K562 (cell line): ENCODE data around the gene COG4. TPM values are rescaled to one million over a fixed set of nuclear protein-coding genes. Genes with fewer than 3 reads are reported as not detected.

Experiments
- ATF4 ChIP-seq: fragments of 450-650 bp; formaldehyde crosslinking; IDR thresholded peaks from 2 replicates; pipeline ENCODE4 v1.4.0; 2022; ENCODE audit warnings: mild to moderate bottlenecking, moderate library complexity
- ETV6 ChIP-seq, 3 experiments: fragments of 150-350 bp in 1 of 3; sonication (generic) in 1 of 3; formaldehyde crosslinking in 1 of 3; IDR thresholded peaks; 2 replicates each; pipeline versions ENCODE4 v1.6.1 to v1.8.0; 2014 to 2022; ENCODE audit warnings: borderline replicate concordance in 2 of 3, low read depth in 2 of 3, antibody characterized with exemption in 1 of 3, low read length in 1 of 3, mild to moderate bottlenecking in 1 of 3, missing genetic modification reagents in 1 of 3
- EZH2 ChIP-seq: IDR thresholded peaks from 2 replicates; pipeline ENCODE4 v1.6.1; 2012; ENCODE audit warnings: low read depth, mild to moderate bottlenecking, inconsistent platforms, low read length, borderline replicate concordance
- KAT8 ChIP-seq: fragments of 450-650 bp; IDR thresholded peaks from 2 replicates; pipeline ENCODE4 v1.6.1; 2016; ENCODE audit warnings: low read depth, mild to moderate bottlenecking
- KLF6 ChIP-seq: fragments of 250-450 bp; sonication (Bioruptor Pico); IDR thresholded peaks from 2 replicates; pipeline ENCODE4 v1.4.0; 2020; ENCODE audit warnings: mild to moderate bottlenecking, moderate library complexity, borderline replicate concordance
- MCM5 ChIP-seq: fragments of 450-650 bp; IDR thresholded peaks from 2 replicates; pipeline ENCODE4 v1.6.1; 2016; ENCODE audit warnings: low read depth
- MECOM ChIP-seq: fragments of 250-450 bp; sonication (Bioruptor Pico); IDR thresholded peaks from 2 replicates; pipeline ENCODE4 v1.8.0; 2022; ENCODE audit warnings: inconsistent platforms
- NFATC3 ChIP-seq: fragments of 450-650 bp; IDR thresholded peaks from 2 replicates; pipeline ENCODE4 v1.6.1; 2017; ENCODE audit warnings: mild to moderate bottlenecking
- POLR2A ChIP-seq: fragments of 450-650 bp; conservative IDR thresholded peaks from 2 replicates; pipeline ENCODE4 v1.6.1; 2016
- PTRF ChIP-seq: fragments of 450-650 bp; IDR thresholded peaks from 2 replicates; pipeline ENCODE4 v1.6.1; 2016; ENCODE audit warnings: mild to moderate bottlenecking, missing genetic modification characterization, missing compliant biosample characterization
- SAFB2 ChIP-seq: fragments of 200-400 bp; formaldehyde crosslinking; IDR thresholded peaks from 2 replicates; pipeline ENCODE4 v1.6.1; 2018; ENCODE audit warnings: borderline replicate concordance, low read length, low read depth, moderate library complexity; ENCODE audit not compliant: severe bottlenecking
- THRAP3 ChIP-seq: fragments of 450-650 bp; IDR thresholded peaks from 2 replicates; pipeline ENCODE4 v1.6.1; 2016; ENCODE audit warnings: mild to moderate bottlenecking, inconsistent platforms, borderline replicate concordance
- WHSC1 ChIP-seq: IDR thresholded peaks from one replicate; pipeline ENCODE4 v1.6.1; 2012; ENCODE audit warnings: low read length, control low read depth, inconsistent platforms
- ZNF354B ChIP-seq: fragments of 250-450 bp; sonication (Bioruptor Pico); IDR thresholded peaks from 2 replicates; pipeline ENCODE4 v1.4.0; 2020
- ZNF408 ChIP-seq: fragments of 250-450 bp; sonication (Bioruptor Pico); IDR thresholded peaks from 2 replicates; pipeline ENCODE4 v1.4.0; 2020; ENCODE audit warnings: low read depth, mild to moderate bottlenecking, moderate library complexity
- ZNF507 ChIP-seq: conservative IDR thresholded peaks from 2 replicates; pipeline ENCODE4 v1.6.1; 2017; ENCODE audit warnings: missing genetic modification characterization, missing compliant biosample characterization
- ZNF644 ChIP-seq: fragments of 200-800 bp; sonication (Bioruptor generic); IDR thresholded peaks from 2 replicates; pipeline ENCODE4 v1.6.1; 2016; ENCODE audit warnings: low read depth, missing genetic modification characterization, missing compliant biosample characterization
- polyA plus RNA-seq, 8 experiments: library from polyadenylated mRNA; depleted of rRNA in 4 of 8; stranded (reverse) in 5 of 8; unstranded in 3 of 8; fragments of >200 nt; fragmentation: Nextera tagmentation in 2 of 8; fragmentation: Illumina TruSeq in 1 of 8; extraction: Ambion mirVana in 2 of 8; extraction: Trizol in 1 of 8; gene quantifications; 2 replicates each; pipeline versions ENCODE4 v1.2.1 to v1.2.3, GENCODE V29; 2011 to 2014; ENCODE audit warnings: inconsistent platforms in 1 of 8, missing spikeins in 1 of 8
- total RNA-seq, 7 experiments: library from RNA; depleted of rRNA in 6 of 7; stranded (reverse); fragments of >200 nt in 6 of 7; fragmentation: Illumina TruSeq in 2 of 7; extraction: Trizol in 2 of 7; gene quantifications; 2 replicates each; pipeline versions ENCODE4 v1.2.1 to v1.2.3, GENCODE V29; 2011 to 2021; ENCODE audit warnings: low replicate concordance in 1 of 7
- TF ChIP-seq, protein P1 (sequence below): fragments of 250-450 bp; sonication (Bioruptor Pico); IDR thresholded peaks from 2 replicates; pipeline ENCODE4 v1.5.0; 2021
- TF ChIP-seq, protein P2 (sequence below): fragments of 250-450 bp; sonication (Bioruptor Pico); IDR thresholded peaks from 2 replicates; pipeline ENCODE4 v1.5.0; 2021; ENCODE audit warnings: mild to moderate bottlenecking, moderate library complexity

COG4 gene
- total and polyA plus RNA-seq, 9 of the 15 experiments (the other 6 are each of a cell fraction or from before 2014, with no cell fraction given) = 13.7 to 73.9 (median 44.2) TPM

GRCh38 chr16:70438969-70439862 is 84.1 kb downstream of the COG4 start, which contains the start of gene ST3GAL2 (continued):
- no peak for TF ChIP-seq MCM5
- peak; percentile 99 for TF ChIP-seq ZNF644
- TF ChIP-seq ZNF408 (CRISPR knock-in tag) = no peak
- TF ChIP-seq, protein P1, sequence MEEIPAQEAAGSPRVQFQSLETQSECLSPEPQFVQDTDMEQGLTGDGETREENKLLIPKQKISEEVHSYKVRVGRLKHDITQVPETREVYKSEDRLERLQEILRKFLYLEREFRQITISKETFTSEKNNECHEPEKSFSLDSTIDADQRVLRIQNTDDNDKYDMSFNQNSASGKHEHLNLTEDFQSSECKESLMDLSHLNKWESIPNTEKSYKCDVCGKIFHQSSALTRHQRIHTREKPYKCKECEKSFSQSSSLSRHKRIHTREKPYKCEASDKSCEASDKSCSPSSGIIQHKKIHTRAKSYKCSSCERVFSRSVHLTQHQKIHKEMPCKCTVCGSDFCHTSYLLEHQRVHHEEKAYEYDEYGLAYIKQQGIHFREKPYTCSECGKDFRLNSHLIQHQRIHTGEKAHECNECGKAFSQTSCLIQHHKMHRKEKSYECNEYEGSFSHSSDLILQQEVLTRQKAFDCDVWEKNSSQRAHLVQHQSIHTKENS (CRISPR knock-in tag) = no peak
- no peak for TF ChIP-seq WHSC1
- TF ChIP-seq NFATC3 = no peak
- no peak for TF ChIP-seq THRAP3
- no peak for TF ChIP-seq ETV6 (IDR thresholded peaks at IDR 0.05; ENCODE audit: borderline replicate concordance in 1 of 2, low read depth in 2 of 2, low read length in 1 of 2)
- TF ChIP-seq ETV6 (CRISPR knock-in tag; IDR thresholded peaks at IDR 0.05; ENCODE audit: borderline replicate concordance) = no peak
- no peak for TF ChIP-seq SAFB2
- peak; percentile 44; the same call in 1 of the 2 replicates for TF ChIP-seq ZNF354B (CRISPR knock-in tag)
- no peak for TF ChIP-seq KAT8
- TF ChIP-seq, protein P2, sequence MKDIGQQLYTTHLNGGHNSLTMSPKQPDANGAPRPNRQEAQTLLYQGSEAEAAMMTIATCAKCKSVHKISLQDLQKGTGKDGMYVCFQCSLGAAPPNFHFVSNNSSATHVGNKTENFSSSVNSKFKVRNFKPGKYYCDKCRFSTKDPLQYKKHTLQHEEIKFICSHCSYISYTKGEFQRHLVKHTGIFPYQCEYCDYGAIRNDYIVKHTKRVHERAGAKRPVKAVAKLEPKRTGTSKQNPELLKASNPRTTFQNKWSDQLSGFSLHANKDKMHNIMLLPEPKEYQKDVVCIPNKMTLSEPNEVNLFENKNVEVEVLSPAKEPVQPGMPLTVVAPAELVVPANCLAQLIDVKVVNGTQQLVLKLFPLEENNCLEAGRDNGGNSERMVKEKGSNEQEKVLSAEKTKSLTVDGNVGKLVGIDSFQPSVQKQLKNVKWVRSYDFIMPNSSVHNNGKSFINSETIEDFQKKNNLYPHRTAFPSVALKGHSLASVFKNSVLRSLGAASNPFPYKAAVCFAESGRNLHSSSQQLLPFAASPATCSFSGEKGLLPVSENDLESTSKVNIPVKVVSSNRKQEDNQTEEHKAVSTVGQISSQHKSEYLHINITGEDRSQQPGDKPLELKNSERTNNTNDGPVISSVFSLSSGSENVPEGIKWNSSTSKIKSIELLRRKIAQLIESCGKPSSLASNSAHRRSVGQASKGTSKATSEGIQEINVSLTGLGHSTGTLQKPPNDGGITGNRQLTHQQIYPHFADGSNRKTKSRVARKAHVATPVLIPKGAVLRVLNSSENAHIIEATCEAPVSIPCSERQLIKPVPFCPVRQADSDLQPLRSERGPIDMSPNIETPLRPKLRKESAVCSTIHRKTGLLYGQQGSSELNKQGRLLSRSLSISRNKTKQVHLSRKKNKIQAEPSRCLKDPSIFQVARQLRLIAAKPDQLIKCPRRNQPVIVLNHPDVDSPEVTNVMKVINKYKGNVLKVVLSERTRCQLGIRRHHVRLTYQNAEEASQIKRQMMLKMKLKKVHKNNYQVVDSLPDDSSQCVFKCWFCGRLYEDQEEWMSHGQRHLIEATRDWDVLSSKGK (CRISPR knock-in tag) = no peak
- TF ChIP-seq ZNF507 (tag) = no peak
- TF ChIP-seq MECOM (CRISPR knock-in tag) = peak; percentile 60; the same call in 1 of the 2 replicates
- no peak for TF ChIP-seq PTRF (tag)
- peak; percentile 95 for TF ChIP-seq KLF6
- TF ChIP-seq EZH2 = no peak
- TF ChIP-seq POLR2A = peak; percentile 58
- TF ChIP-seq ATF4 (CRISPR knock-in tag) = peak; percentile 83
